ENCODE results near the gene ARID1B.
A peak's percentile ranks its signal among the peaks of the same experiment; 100 is the strongest.

The ARID1B gene

DNA sequence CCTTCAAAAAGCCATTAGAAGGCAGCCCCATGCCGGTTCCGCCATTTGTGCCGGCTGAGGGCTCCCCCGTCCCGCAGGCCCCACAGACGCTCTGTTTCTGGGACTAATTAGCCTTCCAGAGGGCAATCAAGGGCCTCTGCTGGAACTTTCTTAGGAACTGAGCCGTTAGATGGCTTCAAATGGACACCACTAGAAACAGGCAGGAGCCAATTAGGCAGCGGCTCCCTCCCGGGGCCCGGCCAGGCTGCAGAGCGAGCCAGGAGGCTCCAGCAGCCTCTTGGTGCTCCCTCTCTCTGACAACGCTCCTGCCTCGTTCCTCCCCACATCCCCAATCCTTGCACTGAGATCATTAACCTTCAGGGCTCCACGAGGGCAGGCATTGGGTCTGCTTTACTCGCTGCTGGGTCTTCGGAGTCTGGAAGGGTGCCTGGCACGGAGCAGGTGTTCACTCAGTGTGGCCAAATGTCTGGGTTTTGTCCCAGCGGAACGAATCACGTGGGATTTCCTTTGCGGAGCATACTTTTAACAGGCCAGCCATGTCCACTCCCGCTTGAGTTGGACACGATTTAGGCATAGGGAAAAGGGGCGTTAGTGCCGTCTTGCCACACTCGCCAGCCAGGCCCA, 447.9 kb downstream of the ARID1B start:
- Histone ChIP-seq H3K27me3 (ENCODE audit: control insufficient read depth, insufficient read depth, low read length) (no peaks in the 10 kb centered on the region), H3K9ac (no peak overlapping the region), H3K4me3 (ENCODE audit: low read depth, low read length) (no peak overlapping the region), H2AFZ (no peak overlapping the region), H3K4me2 (ENCODE audit: low read length) (no peak overlapping the region), H3K9me3 (ENCODE audit: control insufficient read depth, low read length) (no peaks in the 10 kb centered on the region), H3K36me3 (ENCODE audit: control insufficient read depth, insufficient read depth, low read length) (no peaks in the 10 kb centered on the region), H3K27ac (peak overlapping the region; percentile 15), H3K79me2 (no peaks in the 10 kb centered on the region), H3K4me1 (peaks cover 2% of the 10 kb centered on the region)
- TF ChIP-seq, protein P1, sequence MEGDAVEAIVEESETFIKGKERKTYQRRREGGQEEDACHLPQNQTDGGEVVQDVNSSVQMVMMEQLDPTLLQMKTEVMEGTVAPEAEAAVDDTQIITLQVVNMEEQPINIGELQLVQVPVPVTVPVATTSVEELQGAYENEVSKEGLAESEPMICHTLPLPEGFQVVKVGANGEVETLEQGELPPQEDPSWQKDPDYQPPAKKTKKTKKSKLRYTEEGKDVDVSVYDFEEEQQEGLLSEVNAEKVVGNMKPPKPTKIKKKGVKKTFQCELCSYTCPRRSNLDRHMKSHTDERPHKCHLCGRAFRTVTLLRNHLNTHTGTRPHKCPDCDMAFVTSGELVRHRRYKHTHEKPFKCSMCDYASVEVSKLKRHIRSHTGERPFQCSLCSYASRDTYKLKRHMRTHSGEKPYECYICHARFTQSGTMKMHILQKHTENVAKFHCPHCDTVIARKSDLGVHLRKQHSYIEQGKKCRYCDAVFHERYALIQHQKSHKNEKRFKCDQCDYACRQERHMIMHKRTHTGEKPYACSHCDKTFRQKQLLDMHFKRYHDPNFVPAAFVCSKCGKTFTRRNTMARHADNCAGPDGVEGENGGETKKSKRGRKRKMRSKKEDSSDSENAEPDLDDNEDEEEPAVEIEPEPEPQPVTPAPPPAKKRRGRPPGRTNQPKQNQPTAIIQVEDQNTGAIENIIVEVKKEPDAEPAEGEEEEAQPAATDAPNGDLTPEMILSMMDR (IDR thresholded peaks at IDR 0.05), result no peak

DNA sequence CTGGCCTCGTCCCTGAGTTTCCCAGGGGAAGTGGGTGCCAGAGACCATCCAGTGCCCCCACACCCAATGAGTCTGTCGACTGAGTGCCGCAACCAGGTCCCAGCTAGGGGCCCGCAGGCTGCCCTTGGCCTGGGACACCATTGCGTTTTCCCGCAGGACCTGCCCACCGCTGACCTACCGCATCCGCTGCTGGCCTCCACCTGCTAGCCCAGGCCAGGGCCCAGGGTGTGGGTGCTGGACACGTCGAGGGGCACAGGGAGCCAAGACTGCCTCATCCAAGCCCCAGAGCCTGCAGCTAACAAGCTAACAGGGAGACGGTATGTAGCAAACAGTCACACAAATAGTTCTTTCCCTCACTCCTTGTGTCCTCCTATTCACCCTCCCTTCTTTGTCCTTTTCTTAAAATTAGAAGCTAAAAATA, 448.4 kb downstream of the ARID1B start:
- Histone ChIP-seq H3K9me3 (ENCODE audit: control insufficient read depth, low read length) (no peaks in the 10 kb centered on the region), H3K4me1 (peaks cover 1% of the 10 kb centered on the region), H3K79me2 (no peaks in the 10 kb centered on the region), H2AFZ (no peak overlapping the region), H3K9ac (no peak overlapping the region), H3K36me3 (ENCODE audit: control insufficient read depth, insufficient read depth, low read length) (no peaks in the 10 kb centered on the region), H3K4me2 (ENCODE audit: low read length) (no peak overlapping the region), H3K27me3 (ENCODE audit: control insufficient read depth, insufficient read depth, low read length) (no peaks in the 10 kb centered on the region), H3K4me3 (ENCODE audit: low read depth, low read length) (no peak overlapping the region), H3K27ac (peak overlapping the region; percentile 32)
- TF ChIP-seq, protein P1 (IDR thresholded peaks at IDR 0.05), result no peak

DNA sequence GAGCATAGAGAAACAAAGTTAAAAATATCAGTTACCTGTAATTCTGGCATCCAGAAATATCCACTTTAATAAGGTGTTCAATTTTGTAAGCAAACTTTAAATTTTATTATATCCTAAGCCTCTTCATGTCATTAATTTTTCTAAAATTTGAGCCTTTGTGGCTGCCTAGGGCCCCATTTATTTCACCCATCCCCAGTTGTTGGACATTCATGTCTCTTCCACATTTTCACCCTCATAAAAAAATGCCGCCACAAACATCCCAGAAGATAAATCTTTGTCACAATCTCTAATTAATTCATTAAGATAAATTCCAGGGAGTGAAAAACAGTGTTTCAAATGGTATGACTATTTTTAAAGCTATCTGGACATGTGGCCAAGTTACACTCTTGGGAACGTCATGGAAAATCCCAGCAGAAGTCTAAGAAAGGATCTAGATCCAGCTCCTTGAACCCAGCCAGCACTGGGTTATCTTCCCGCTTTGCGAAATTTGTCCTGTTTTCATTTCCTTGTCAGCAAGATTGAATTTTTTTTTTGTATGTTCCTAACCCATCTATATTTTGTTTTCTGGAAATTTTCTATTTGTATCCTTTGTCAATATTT, 448.9 kb downstream of the ARID1B start:
- Histone ChIP-seq H3K9ac (no peak overlapping the region), H3K79me2 (no peaks in the 10 kb centered on the region), H3K27ac (peak overlapping the region; percentile 32), H3K4me3 (ENCODE audit: low read depth, low read length) (no peak overlapping the region), H3K36me3 (ENCODE audit: control insufficient read depth, insufficient read depth, low read length) (no peaks in the 10 kb centered on the region), H3K9me3 (ENCODE audit: control insufficient read depth, low read length) (no peaks in the 10 kb centered on the region), H2AFZ (no peak overlapping the region), H3K4me1 (no peaks in the 10 kb centered on the region), H3K27me3 (ENCODE audit: control insufficient read depth, insufficient read depth, low read length) (no peaks in the 10 kb centered on the region), H3K4me2 (ENCODE audit: low read length) (no peak overlapping the region)
- TF ChIP-seq, protein P1 (IDR thresholded peaks at IDR 0.05), result no peak

DNA sequence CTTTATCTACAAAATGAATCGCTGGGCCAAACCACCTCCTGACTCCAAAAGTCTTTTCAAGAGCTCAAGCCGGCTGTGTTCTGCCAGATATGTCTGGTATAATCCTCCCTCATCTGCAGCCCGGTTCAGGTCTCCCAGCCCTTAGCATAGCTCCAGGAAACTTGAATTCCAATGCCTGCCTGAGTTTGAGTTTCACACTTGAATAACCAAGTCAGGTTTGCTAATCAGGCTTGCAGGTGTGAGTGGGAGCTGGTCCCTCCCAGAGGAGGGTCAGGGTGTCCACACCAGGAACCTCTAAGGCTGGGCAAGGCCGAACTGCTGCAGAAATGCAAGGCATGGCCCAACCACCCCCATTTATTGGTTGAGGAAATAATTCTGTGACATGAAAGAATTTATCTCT, 449.6 kb downstream of the ARID1B start:
- Histone ChIP-seq H3K9me3 (ENCODE audit: control insufficient read depth, low read length) (no peaks in the 10 kb centered on the region), H3K4me3 (ENCODE audit: low read depth, low read length) (no peak overlapping the region), H3K4me1 (no peaks in the 10 kb centered on the region), H2AFZ (no peak overlapping the region), H3K9ac (no peak overlapping the region), H3K27me3 (ENCODE audit: control insufficient read depth, insufficient read depth, low read length) (no peaks in the 10 kb centered on the region), H3K4me2 (ENCODE audit: low read length) (no peak overlapping the region), H3K79me2 (no peaks in the 10 kb centered on the region), H3K27ac (no peak overlapping the region), H3K36me3 (ENCODE audit: control insufficient read depth, insufficient read depth, low read length) (no peaks in the 10 kb centered on the region)
- TF ChIP-seq, protein P1 (IDR thresholded peaks at IDR 0.05), result no peak
